Thyroid gland (tissue), 4 donors: ENCODE measurements around the gene GATA5. TPM values are rescaled to one million over a fixed set of nuclear protein-coding genes. Genes with fewer than 3 reads are reported as not detected.

Experiments used
- DNase-seq, 2 donors: peaks; one replicate each; pipeline ENCODE4 v3.0.0-alpha.2; 2019
- H3K27ac ChIP-seq, 3 donors: fragments of 200-600 bp; sonication (generic); 1 replicate in 2 of 3; 2 replicates in 1 of 3; pipeline ENCODE4 v1.5.1; 2016 to 2019; ENCODE audit warnings: mild to moderate bottlenecking in 1 of 3, moderate library complexity in 1 of 3
- H3K27me3 ChIP-seq: fragments of 200-600 bp; sonication (generic); one replicate; pipeline ENCODE4 v1.5.1; 2019
- H3K36me3 ChIP-seq, 2 donors: fragments of 200-600 bp; sonication (generic); one replicate each; pipeline ENCODE4 v1.5.1; 2016 to 2019
- H3K4me1 ChIP-seq, 2 donors: fragments of 200-600 bp; sonication (generic); one replicate each; pipeline ENCODE4 v1.5.1; 2017 to 2019
- H3K4me3 ChIP-seq, 3 donors: fragments of 200-600 bp; sonication (generic); replicated peaks in 1 of 3; 1 replicate in 2 of 3; 2 replicates in 1 of 3; pipeline ENCODE4 v1.5.1; 2016; ENCODE audit warnings: mild to moderate bottlenecking in 1 of 3
- H3K9me3 ChIP-seq: fragments of 200-600 bp; sonication (generic); one replicate; pipeline ENCODE4 v1.5.1; 2017
- CTCF ChIP-seq, 6 experiments: fragments of 200-600 bp in 3 of 6; fragments of 450-650 bp in 3 of 6; sonication (generic) in 3 of 6; IDR thresholded peaks; one replicate each; pipeline ENCODE4 v1.5.1; 2016 to 2019; ENCODE audit warnings: antibody characterized with exemption in 6 of 6, mild to moderate bottlenecking in 2 of 6, inconsistent platforms in 1 of 6, moderate library complexity in 1 of 6
- POLR2A ChIP-seq, 2 donors: fragments of 450-650 bp; IDR thresholded peaks; one replicate each; pipeline ENCODE4 v1.6.1; 2017; ENCODE audit warnings: antibody characterized with exemption in 2 of 2, mild to moderate bottlenecking in 2 of 2, moderate library complexity in 1 of 2
- WGBS, 2 donors: methylation state at CpG; one replicate each; pipeline ENCODE4 v1.1.5; 2017; 5-methylcytosine and 5-hydroxymethylcytosine counted together
- intact Hi-C: fragments of 100-400 bp; cut with DNase I; formaldehyde crosslinking; loops from one replicate; pipeline ENCODE4 v1.15.1; 2023
- total RNA-seq, 4 donors: library from RNA; depleted of rRNA; stranded (reverse); fragments of >200 nt; gene quantifications; one replicate each; pipeline ENCODE4 v1.2.3, GENCODE V29; 2016

Gene GATA5
- total RNA-seq, 4 donors from 2014 or later = 0.33 to 0.67 (median 0.54) TPM; not detected in 1

- Histone ChIP-seq H3K9me3 (no peaks in the 10 kb centered on the region), H3K27me3 (no peaks in the 10 kb centered on the region), H3K27ac (no peak overlapping the region), H3K4me3 (no peak overlapping the region), H3K4me1 (peaks cover 14 to 25% of the 10 kb centered on the region in 2 donors), H3K36me3 (no peaks in the 10 kb centered on the region)
- 91 to 99% methylated on average over 9 to 11 of the region's 16 CpGs for WGBS, 2 donors
- DNase-seq = no peak
- TF ChIP-seq CTCF (IDR thresholded peaks at IDR 0.05) (no peak), POLR2A (IDR thresholded peaks at IDR 0.05) (no peak)
- intact Hi-C loops = no loop called here
Observed at GRCh38 chr20:62441987-62442539, 33.7 kb downstream of the GATA5 start.

GRCh38 chr20:62439218-62439617 is 36.6 kb downstream of the GATA5 start:
- Histone ChIP-seq H3K4me3 (no peak overlapping the region), H3K27me3 (no peaks in the 10 kb centered on the region), H3K27ac (peak overlapping the region in 1 of 3 donors; percentile 84), H3K9me3 (no peaks in the 10 kb centered on the region), H3K36me3 (no peaks in the 10 kb centered on the region), H3K4me1 (peaks cover 14 to 49% of the 10 kb centered on the region in 2 donors)
- intact Hi-C loops = no loop called here
- DNase-seq = no peak
- WGBS, 2 donors = 84 to 91% methylated on average over 4 to 5 of the region's 5 CpGs
- no peak for TF ChIP-seq POLR2A (IDR thresholded peaks at IDR 0.05)
- no peak for TF ChIP-seq CTCF (IDR thresholded peaks at IDR 0.05)

- 50 to 65% methylated on average over 8 to 11 of the region's 24 CpGs for WGBS, 2 donors
- intact Hi-C loops = no loop called here
- TF ChIP-seq POLR2A (IDR thresholded peaks at IDR 0.05) (peak in 1 of 2 donors; percentile 51), CTCF (IDR thresholded peaks at IDR 0.05) (no peak)
- no peak overlapping the region for H3K4me3 ChIP-seq
- peak; percentile 97 to 98 for DNase-seq
- no peaks in the 10 kb centered on the region for H3K9me3 ChIP-seq
- H3K36me3 ChIP-seq = no peaks in the 10 kb centered on the region
- peak overlapping the region; percentile 83 to 84 (median 83) for H3K27ac ChIP-seq
- peaks cover 14 to 50% of the 10 kb centered on the region in 2 donors for H3K4me1 ChIP-seq
- H3K27me3 ChIP-seq = no peaks in the 10 kb centered on the region
Observed at GRCh38 chr20:62437927-62438326, 37.9 kb downstream of the GATA5 start.

GRCh38 chr20:62437496-62437895 is 38.3 kb downstream of the GATA5 start:
- DNase-seq = no peak
- H3K36me3 ChIP-seq = no peaks in the 10 kb centered on the region
- peaks cover 14 to 50% of the 10 kb centered on the region in 2 donors for H3K4me1 ChIP-seq
- no peak overlapping the region for H3K4me3 ChIP-seq
- peak overlapping the region; percentile 65 to 84 (median 65) for H3K27ac ChIP-seq
- no peak for TF ChIP-seq POLR2A (IDR thresholded peaks at IDR 0.05)
- TF ChIP-seq CTCF (IDR thresholded peaks at IDR 0.05) = no peak
- intact Hi-C loops = no loop called here
- 82 to 87% methylated on average over 11 to 12 of the region's 12 CpGs for WGBS, 2 donors
- no peaks in the 10 kb centered on the region for H3K9me3 ChIP-seq
- no peaks in the 10 kb centered on the region for H3K27me3 ChIP-seq

- 91 to 96% methylated on average over 3 of the region's 3 CpGs for WGBS, 2 donors
- H3K9me3 ChIP-seq = no peaks in the 10 kb centered on the region
- H3K4me3 ChIP-seq = no peak overlapping the region
- no peaks in the 10 kb centered on the region for H3K27me3 ChIP-seq
- peak overlapping the region in 1 of 3 donors; percentile 84 for H3K27ac ChIP-seq
- peaks cover 14 to 50% of the 10 kb centered on the region in 2 donors for H3K4me1 ChIP-seq
- no peaks in the 10 kb centered on the region for H3K36me3 ChIP-seq
- TF ChIP-seq CTCF (IDR thresholded peaks at IDR 0.05) (no peak), POLR2A (IDR thresholded peaks at IDR 0.05) (no peak)
- DNase-seq = no peak
- intact Hi-C loops = no loop called here
Observed at GRCh38 chr20:62436692-62437091, 39.1 kb downstream of the GATA5 start.
